UCSD-AML1 (cell line): ENCODE results near the gene TRMT10A.
"Not testable (repeated sequence)": the region's sequence is repeated elsewhere in the genome, so short reads cannot be mapped to it uniquely, and the experiment has no call there.

Experiments used
- DNase-seq: peaks from one replicate; lab custom pipeline; 2025; ENCODE audit not compliant: unreplicated experiment; lab: John Stamatoyannopoulos, UW

The TRMT10A gene

GRCh38 chr4:99552872-99553271 lies 11.0 kb downstream of the TRMT10A start:
- DNase-seq = no peak

GRCh38 chr4:99540277-99540939 lies 23.4 kb downstream of the TRMT10A start:
- DNase-seq = no peak

GRCh38 chr4:99537674-99538073 lies 26.2 kb downstream of the TRMT10A start:
- DNase-seq = no peak

GRCh38 chr4:99536848-99537247 lies 27.0 kb downstream of the TRMT10A start:
- no peak for DNase-seq

GRCh38 chr4:99536271-99536670 lies 27.6 kb downstream of the TRMT10A start:
- DNase-seq = no peak

GRCh38 chr4:99534699-99535098 lies 29.1 kb downstream of the TRMT10A start:
- DNase-seq = not testable (repeated sequence)

GRCh38 chr4:99529956-99530355 lies 33.9 kb downstream of the TRMT10A start:
- DNase-seq = no peak

- no peak for DNase-seq
Observed at GRCh38 chr4:99529228-99529627, 34.6 kb downstream of the TRMT10A start.

GRCh38 chr4:99518601-99519295 lies 45.1 kb downstream of the TRMT10A start:
- peak; percentile 13 for DNase-seq

GRCh38 chr4:99510721-99511120 lies 53.1 kb downstream of the TRMT10A start, which contains the start of gene C4orf17:
Gene C4orf17, plus strand, starts transcription at chr4:99511021. Its CDS starts 2,061 bp downstream, at chr4:99513082.
- no peak for DNase-seq

GRCh38 chr4:99507762-99508161 lies 56.1 kb downstream of the TRMT10A start:
- no peak for DNase-seq

- no peak for DNase-seq
Observed at GRCh38 chr4:99507349-99507748, 56.5 kb downstream of the TRMT10A start.

- DNase-seq = no peak
Observed at GRCh38 chr4:99506781-99507180, 57.1 kb downstream of the TRMT10A start.

GRCh38 chr4:99504804-99505502 lies 58.9 kb downstream of the TRMT10A start:
- DNase-seq = no peak
